HepG2 (cell line): ENCODE measurements around the gene TTC22. TPM values are rescaled to one million over a fixed set of nuclear protein-coding genes. Genes with fewer than 3 reads are reported as not detected.

ENCODE experiments used
- ATAC-seq: fragments of 200-7000 bp; cut with Tn5 transposase; 3 replicates; pipeline ENCODE4 v1.9.1; 2020; ENCODE audit warnings: mild to moderate bottlenecking, moderate library complexity
- BruUV-seq: library from RNA; stranded (reverse); fragments of 400-500 nt; replicated peaks from 2 replicates; lab custom pipeline; 2021; lab: Mats Ljungman, UMichigan
- CTCF ChIA-PET: fragments of 300-600 bp; formaldehyde crosslinking; extraction: SDS; loops from one replicate; lab custom pipeline; 2021; ENCODE audit warnings: low total read pairs, inconsistent platforms, low intra/inter-chr PET ratio; lab: Yijun Ruan, JAX
- POLR2A ChIA-PET: fragments of 350-600 bp; sonication (Branson Sonifier 250); formaldehyde crosslinking; loops from one replicate; lab custom pipeline; 2020; ENCODE audit warnings: antibody characterized with exemption, inconsistent platforms; lab: Yijun Ruan, JAX
- DNase-seq: peaks from one replicate; pipeline ENCODE4 v3.0.0-alpha.2; 2015; ENCODE audit warnings: low spot score
- FAIRE-seq: peaks from 3 replicates; lab custom pipeline; 2011; peaks lifted over from hg19 to GRCh38; lab: Jason Lieb, UNC
- H2AFZ ChIP-seq: one replicate; pipeline ENCODE4 v1.6.1; 2011; ENCODE audit warnings: low read length, inconsistent platforms
- H3K27ac ChIP-seq: fragments of 300-600 bp; 3 replicates; pipeline ENCODE4 v1.8.0; 2011; ENCODE audit warnings: mixed run types, mild to moderate bottlenecking, mixed read lengths, low read length, inconsistent platforms; ENCODE audit not compliant: insufficient read depth; ENCODE audit errors: extremely low read length
- H3K27me3 ChIP-seq, 2 experiments: fragments of 200-600 bp in 1 of 2; 2 replicates in 1 of 2; 3 replicates in 1 of 2; pipeline versions ENCODE4 v1.6.0 to v1.8.0; 2011; ENCODE audit warnings: low read length in 2 of 2, mild to moderate bottlenecking in 2 of 2, moderate library complexity in 2 of 2, inconsistent platforms in 1 of 2; ENCODE audit not compliant: insufficient read depth in 2 of 2, control insufficient read depth in 1 of 2
- H3K36me3 ChIP-seq, 2 experiments: fragments of 200-600 bp in 1 of 2; replicated peaks in 1 of 2; 2 replicates in 1 of 2; 3 replicates in 1 of 2; pipeline versions ENCODE4 v1.5.1 to v1.8.0; 2011; ENCODE audit warnings: low read length in 2 of 2, inconsistent platforms in 1 of 2; ENCODE audit not compliant: insufficient read depth in 2 of 2, control insufficient read depth in 1 of 2
- H3K4me1 ChIP-seq: 2 replicates; pipeline ENCODE4 v1.5.1; 2012; ENCODE audit warnings: low read length, inconsistent platforms; ENCODE audit not compliant: insufficient read depth
- H3K4me2 ChIP-seq: 2 replicates; pipeline ENCODE4 v1.6.0; 2011; ENCODE audit warnings: low read depth, low read length, inconsistent platforms
- H3K4me3 ChIP-seq, 3 experiments: fragments of 200-600 bp in 1 of 3; sonication (generic), shearing (Covaris generic) in 1 of 3; replicated peaks in 1 of 3; 2 replicates each; pipeline ENCODE4 v1.5.1; 2011 to 2016; ENCODE audit warnings: low read length in 3 of 3, inconsistent platforms in 2 of 3, low read depth in 2 of 3, mild to moderate bottlenecking in 2 of 3, control low read depth in 1 of 3, mixed read lengths in 1 of 3; ENCODE audit not compliant: insufficient read depth in 1 of 3
- H3K79me2 ChIP-seq: one replicate; pipeline ENCODE4 v1.6.1; 2011; ENCODE audit warnings: low read length, inconsistent platforms; ENCODE audit not compliant: insufficient read depth
- H3K9ac ChIP-seq: 2 replicates; pipeline ENCODE4 v1.6.0; 2011; ENCODE audit warnings: mild to moderate bottlenecking, low read depth, low read length, inconsistent platforms; ENCODE audit not compliant: insufficient read depth
- H3K9me3 ChIP-seq: 2 replicates; pipeline ENCODE4 v1.5.1; 2012; ENCODE audit warnings: mild to moderate bottlenecking, low read length
- H4K20me1 ChIP-seq: 2 replicates; pipeline ENCODE4 v1.6.0; 2011; ENCODE audit warnings: inconsistent platforms, mild to moderate bottlenecking, low read length, moderate library complexity; ENCODE audit not compliant: insufficient read depth
- RCOR2 ChIP-seq: IDR thresholded peaks from 2 replicates; pipeline ENCODE4 v1.6.1; 2016; ENCODE audit warnings: missing biosample characterization, missing genetic modification reagents
- ZC3H4 ChIP-seq: sonication (generic); formaldehyde crosslinking; IDR thresholded peaks from 2 replicates; pipeline ENCODE4 v1.4.0; 2020; ENCODE audit warnings: missing genetic modification reagents, borderline replicate concordance
- ZNF432 ChIP-seq: sonication (generic); formaldehyde crosslinking; IDR thresholded peaks from 2 replicates; pipeline ENCODE4 v1.5.0; 2020; ENCODE audit warnings: missing genetic modification reagents, mild to moderate bottlenecking, borderline replicate concordance
- ZNF607 ChIP-seq: sonication (generic); formaldehyde crosslinking; IDR thresholded peaks from 2 replicates; pipeline ENCODE4 v1.5.1; 2020; ENCODE audit warnings: missing genetic modification reagents, mild to moderate bottlenecking, borderline replicate concordance
- ZNF780A ChIP-seq: sonication (generic); formaldehyde crosslinking; IDR thresholded peaks from 2 replicates; pipeline ENCODE4 v1.8.0; 2022; ENCODE audit warnings: mild to moderate bottlenecking, missing genetic modification reagents, moderate library complexity
- WGBS: methylation state at CpG from one replicate; pipeline ENCODE4 v1.1.6; 2017; ENCODE audit warnings: low lambda C conversion rate; 5-methylcytosine and 5-hydroxymethylcytosine counted together
- in situ Hi-C: cut with HindIII; loops from 2 replicates; pipeline ENCODE4 v1.10.0; 2017; ENCODE audit warnings: low pct_unique_long_range_greater_than_20kb; ENCODE audit not compliant: extremely low pct_ligation_motif_present
- intact Hi-C: fragments of 100-400 bp; cut with micrococcal nuclease; formaldehyde crosslinking; loops from one replicate; pipeline ENCODE4 v1.10.0; 2022; ENCODE audit not compliant: unreplicated experiment
- polyA plus RNA-seq, 8 experiments: library from polyadenylated mRNA; depleted of rRNA in 3 of 8; stranded (reverse) in 7 of 8; unstranded in 1 of 8; fragments of >200 nt; fragmentation: Illumina TruSeq in 4 of 8; extraction: Trizol in 4 of 8; gene quantifications; 2 replicates each; pipeline versions ENCODE4 v1.2.1 to v1.2.3, GENCODE V29; 2011 to 2016; ENCODE audit warnings: low read depth in 4 of 8, missing spikeins in 1 of 8, mixed read lengths in 1 of 8; ENCODE audit not compliant: insufficient read depth in 1 of 8
- total RNA-seq, 5 experiments: library from RNA; depleted of rRNA; stranded (reverse); fragments of >200 nt; fragmentation: Illumina TruSeq; extraction: Trizol; gene quantifications; 2 replicates each; pipeline ENCODE4 v1.2.3, GENCODE V29; 2016; ENCODE audit warnings: low read depth in 1 of 5
- TF ChIP-seq, protein P1 (sequence below): sonication (generic); formaldehyde crosslinking; IDR thresholded peaks from 2 replicates; pipeline ENCODE4 v1.5.0; 2020; ENCODE audit warnings: missing genetic modification reagents
- TF ChIP-seq, protein P2 (sequence below): sonication (generic); formaldehyde crosslinking; IDR thresholded peaks from 2 replicates; pipeline ENCODE4 v1.4.0; 2020; ENCODE audit warnings: missing genetic modification reagents, borderline replicate concordance

The TTC22 gene
- total and polyA plus RNA-seq, 2 of the 13 experiments (the other 11 are each of a cell fraction or from before 2014, with no cell fraction given): not detected

DNA sequence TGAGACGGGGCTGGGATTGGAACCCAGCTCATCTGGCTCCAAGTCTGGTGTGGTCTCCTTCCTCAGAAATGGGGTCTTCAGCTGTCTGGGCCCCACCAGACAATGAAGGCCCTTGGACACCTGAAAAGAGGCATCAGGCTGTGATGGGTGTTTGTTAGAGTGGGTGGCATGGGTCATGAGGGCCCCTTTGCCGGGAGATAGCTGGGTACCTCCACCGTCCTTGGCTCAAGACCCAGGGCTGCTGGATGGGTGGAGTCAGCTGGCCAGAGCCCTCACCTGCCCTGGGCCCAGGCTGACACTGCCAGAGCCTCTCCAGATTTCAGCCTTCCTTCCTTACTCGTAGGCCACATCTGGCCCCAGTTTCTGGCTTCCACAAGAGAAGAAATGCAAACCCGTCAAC is 13.4 kb upstream of the TTC22 start (continued):
- TF ChIP-seq, protein P1, sequence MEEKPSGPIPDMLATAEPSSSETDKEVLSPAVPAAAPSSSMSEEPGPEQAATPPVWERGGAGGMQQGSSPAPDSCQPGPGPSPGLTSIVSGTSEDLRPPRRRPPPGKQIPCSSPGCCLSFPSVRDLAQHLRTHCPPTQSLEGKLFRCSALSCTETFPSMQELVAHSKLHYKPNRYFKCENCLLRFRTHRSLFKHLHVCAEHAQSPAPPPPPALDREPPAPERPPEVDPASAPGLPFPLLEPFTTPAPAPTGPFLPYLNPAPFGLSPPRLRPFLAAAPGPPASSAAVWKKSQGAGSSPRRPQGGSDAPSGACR (CRISPR knock-in tag): no peak
- TF ChIP-seq ZNF780A (CRISPR knock-in tag) (no peak), ZNF432 (CRISPR knock-in tag) (no peak)
- TF ChIP-seq, all 625 proteins: peak for 0

DNA sequence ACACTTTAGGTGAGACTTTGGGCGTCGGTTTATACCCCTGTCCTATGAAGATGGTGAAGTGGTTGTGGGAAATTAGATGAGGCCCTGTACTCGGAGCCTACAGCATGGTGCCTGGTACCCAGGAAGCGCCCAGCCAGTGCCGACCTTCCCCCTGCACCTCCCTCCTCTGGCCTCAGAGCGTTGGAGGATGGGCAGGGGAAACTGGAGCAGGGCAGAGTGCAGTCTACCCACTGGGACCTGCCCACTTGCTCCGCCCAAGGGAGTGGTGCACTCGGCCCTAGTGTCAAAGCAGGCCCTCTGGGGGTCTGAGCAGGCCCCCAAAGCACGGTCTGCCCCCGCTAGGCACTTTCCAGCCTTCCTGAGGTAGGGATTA is 13.0 kb upstream of the TTC22 start:
- 22% methylated on average over 6 of the region's 10 CpGs for WGBS
- DNase-seq (no peak), FAIRE-seq (no peak), ATAC-seq (no peak)
- H3K4me2 ChIP-seq: no peak overlapping the region; the same call in 1 of the 2 replicates
- intact Hi-C loops: no loop called here
- H3K9me3 ChIP-seq: no peaks in the 10 kb centered on the region
- ChIA-PET CTCF (no interaction called here), POLR2A (no interaction called here)
- no peaks in the 10 kb centered on the region for H3K36me3 ChIP-seq
- no TSS peak for BruUV-seq
- H3K27me3 ChIP-seq: peaks cover 6 to 47% of the 10 kb centered on the region in 2 experiments; a peak in 4 of 5 replicates
- H3K79me2 ChIP-seq: no peaks in the 10 kb centered on the region
- H2AFZ ChIP-seq: no peak overlapping the region
- H3K4me3 ChIP-seq: no peak overlapping the region
- TF ChIP-seq, protein P2, sequence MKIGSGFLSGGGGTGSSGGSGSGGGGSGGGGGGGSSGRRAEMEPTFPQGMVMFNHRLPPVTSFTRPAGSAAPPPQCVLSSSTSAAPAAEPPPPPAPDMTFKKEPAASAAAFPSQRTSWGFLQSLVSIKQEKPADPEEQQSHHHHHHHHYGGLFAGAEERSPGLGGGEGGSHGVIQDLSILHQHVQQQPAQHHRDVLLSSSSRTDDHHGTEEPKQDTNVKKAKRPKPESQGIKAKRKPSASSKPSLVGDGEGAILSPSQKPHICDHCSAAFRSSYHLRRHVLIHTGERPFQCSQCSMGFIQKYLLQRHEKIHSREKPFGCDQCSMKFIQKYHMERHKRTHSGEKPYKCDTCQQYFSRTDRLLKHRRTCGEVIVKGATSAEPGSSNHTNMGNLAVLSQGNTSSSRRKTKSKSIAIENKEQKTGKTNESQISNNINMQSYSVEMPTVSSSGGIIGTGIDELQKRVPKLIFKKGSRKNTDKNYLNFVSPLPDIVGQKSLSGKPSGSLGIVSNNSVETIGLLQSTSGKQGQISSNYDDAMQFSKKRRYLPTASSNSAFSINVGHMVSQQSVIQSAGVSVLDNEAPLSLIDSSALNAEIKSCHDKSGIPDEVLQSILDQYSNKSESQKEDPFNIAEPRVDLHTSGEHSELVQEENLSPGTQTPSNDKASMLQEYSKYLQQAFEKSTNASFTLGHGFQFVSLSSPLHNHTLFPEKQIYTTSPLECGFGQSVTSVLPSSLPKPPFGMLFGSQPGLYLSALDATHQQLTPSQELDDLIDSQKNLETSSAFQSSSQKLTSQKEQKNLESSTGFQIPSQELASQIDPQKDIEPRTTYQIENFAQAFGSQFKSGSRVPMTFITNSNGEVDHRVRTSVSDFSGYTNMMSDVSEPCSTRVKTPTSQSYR (CRISPR knock-in tag): peak; percentile 12; the same call in 1 of the 2 replicates
- TF ChIP-seq ZNF432 (CRISPR knock-in tag): no peak
- TF ChIP-seq ZC3H4 (CRISPR knock-in tag): no peak
- TF ChIP-seq ZNF607 (CRISPR knock-in tag): no peak
- no peak for TF ChIP-seq RCOR2 (CRISPR knock-in tag)
- H3K9ac ChIP-seq: no peak overlapping the region
- no peak overlapping the region for H3K27ac ChIP-seq
- H3K4me1 ChIP-seq: peaks cover 35% of the 10 kb centered on the region
- in situ Hi-C loops: loop anchor here (5.0 to 10.0 kb wide), 2 partner anchors 142 to 181 kb away; partner anchors contain the start of gene BSND
- no peaks in the 10 kb centered on the region for H4K20me1 ChIP-seq
